DOHH2 (cell line): ENCODE measurements around the gene NXPH2.

Experiments used
- H3F3A ChIP-seq: fragments of 200-600 bp; sonication (generic), shearing (Covaris generic); 2 replicates; pipeline ENCODE4 v1.6.0; 2016; ENCODE audit warnings: antibody characterized with exemption, mild to moderate bottlenecking; ENCODE audit not compliant: control insufficient read depth, insufficient read depth
- H3K27ac ChIP-seq: fragments of 200-600 bp; sonication (generic); 2 replicates; pipeline ENCODE4 v1.5.1; 2014; ENCODE audit warnings: low read depth, mild to moderate bottlenecking, low read length, moderate library complexity
- H3K27me3 ChIP-seq: fragments of 200-600 bp; sonication (generic); 2 replicates; pipeline ENCODE4 v1.6.1; 2014; ENCODE audit warnings: mild to moderate bottlenecking, low read length, mixed read lengths; ENCODE audit not compliant: control insufficient read depth
- H3K36me3 ChIP-seq: fragments of 200-600 bp; sonication (generic); 2 replicates; pipeline ENCODE4 v1.6.1; 2014; ENCODE audit warnings: mild to moderate bottlenecking, low read length, moderate library complexity, mixed read lengths; ENCODE audit not compliant: control insufficient read depth
- H3K4me1 ChIP-seq: fragments of 200-600 bp; sonication (generic); 2 replicates; pipeline ENCODE4 v1.6.1; 2014; ENCODE audit warnings: mild to moderate bottlenecking, low read length, mixed read lengths; ENCODE audit not compliant: control insufficient read depth
- H3K4me2 ChIP-seq: fragments of 200-600 bp; sonication (generic); 2 replicates; pipeline ENCODE4 v1.6.0; 2014; ENCODE audit warnings: mild to moderate bottlenecking, low read length, moderate library complexity
- H3K4me3 ChIP-seq: fragments of 200-600 bp; sonication (generic); 2 replicates; pipeline ENCODE4 v1.5.1; 2014; ENCODE audit warnings: mild to moderate bottlenecking, low read length, mixed read lengths
- H3K79me2 ChIP-seq: fragments of 200-600 bp; sonication (generic); 2 replicates; pipeline ENCODE4 v1.6.1; 2014; ENCODE audit warnings: mild to moderate bottlenecking, low read length, mixed read lengths; ENCODE audit not compliant: control insufficient read depth
- H3K9me2 ChIP-seq: fragments of 200-600 bp; sonication (generic); replicated peaks from 2 replicates; pipeline ENCODE4 v1.6.1; 2014; ENCODE audit warnings: mild to moderate bottlenecking, low read length, mixed read lengths; ENCODE audit not compliant: control insufficient read depth
- H3K9me3 ChIP-seq: fragments of 200-600 bp; sonication (generic); 2 replicates; pipeline ENCODE4 v1.6.1; 2014; ENCODE audit warnings: antibody characterized with exemption, low read length, mixed read lengths; ENCODE audit not compliant: control insufficient read depth, insufficient read depth
- H4K20me1 ChIP-seq: fragments of 200-600 bp; sonication (generic); 2 replicates; pipeline ENCODE4 v1.6.0; 2014; ENCODE audit warnings: low read depth, mild to moderate bottlenecking, antibody characterized with exemption, low read length, moderate library complexity; ENCODE audit not compliant: control insufficient read depth, insufficient read depth
- EZH2phosphoT487 ChIP-seq: fragments of 200-600 bp; sonication (generic); IDR thresholded peaks from 2 replicates; pipeline ENCODE4 v1.6.1; 2017; ENCODE audit warnings: borderline replicate concordance, mild to moderate bottlenecking, antibody characterized with exemption, low read length, moderate library complexity, mixed read lengths
- TF ChIP-seq, protein P1 (sequence below): fragments of 200-600 bp; sonication (generic); IDR thresholded peaks from one replicate; pipeline ENCODE4 v1.5.1; 2014; ENCODE audit warnings: antibody characterized with exemption, mild to moderate bottlenecking, low read depth, low read length; ENCODE audit not compliant: poor library complexity, severe bottlenecking

NXPH2 gene

GRCh38 chr2:138632066-138632620, 148.0 kb downstream of the NXPH2 start:
- Histone ChIP-seq H3K36me3 (no peaks in the 10 kb centered on the region), H3F3A (no peaks in the 10 kb centered on the region), H4K20me1 (no peaks in the 10 kb centered on the region), H3K4me3 (no peak overlapping the region), H3K9me2 (no peaks in the 10 kb centered on the region), H3K9me3 (no peaks in the 10 kb centered on the region), H3K4me2 (no peak overlapping the region), H3K27ac (no peak overlapping the region), H3K79me2 (no peaks in the 10 kb centered on the region), H3K27me3 (no peaks in the 10 kb centered on the region), H3K4me1 (no peaks in the 10 kb centered on the region)
- TF ChIP-seq EZH2phosphoT487 = no peak
- TF ChIP-seq, protein P1, sequence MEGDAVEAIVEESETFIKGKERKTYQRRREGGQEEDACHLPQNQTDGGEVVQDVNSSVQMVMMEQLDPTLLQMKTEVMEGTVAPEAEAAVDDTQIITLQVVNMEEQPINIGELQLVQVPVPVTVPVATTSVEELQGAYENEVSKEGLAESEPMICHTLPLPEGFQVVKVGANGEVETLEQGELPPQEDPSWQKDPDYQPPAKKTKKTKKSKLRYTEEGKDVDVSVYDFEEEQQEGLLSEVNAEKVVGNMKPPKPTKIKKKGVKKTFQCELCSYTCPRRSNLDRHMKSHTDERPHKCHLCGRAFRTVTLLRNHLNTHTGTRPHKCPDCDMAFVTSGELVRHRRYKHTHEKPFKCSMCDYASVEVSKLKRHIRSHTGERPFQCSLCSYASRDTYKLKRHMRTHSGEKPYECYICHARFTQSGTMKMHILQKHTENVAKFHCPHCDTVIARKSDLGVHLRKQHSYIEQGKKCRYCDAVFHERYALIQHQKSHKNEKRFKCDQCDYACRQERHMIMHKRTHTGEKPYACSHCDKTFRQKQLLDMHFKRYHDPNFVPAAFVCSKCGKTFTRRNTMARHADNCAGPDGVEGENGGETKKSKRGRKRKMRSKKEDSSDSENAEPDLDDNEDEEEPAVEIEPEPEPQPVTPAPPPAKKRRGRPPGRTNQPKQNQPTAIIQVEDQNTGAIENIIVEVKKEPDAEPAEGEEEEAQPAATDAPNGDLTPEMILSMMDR = no peak

DNA sequence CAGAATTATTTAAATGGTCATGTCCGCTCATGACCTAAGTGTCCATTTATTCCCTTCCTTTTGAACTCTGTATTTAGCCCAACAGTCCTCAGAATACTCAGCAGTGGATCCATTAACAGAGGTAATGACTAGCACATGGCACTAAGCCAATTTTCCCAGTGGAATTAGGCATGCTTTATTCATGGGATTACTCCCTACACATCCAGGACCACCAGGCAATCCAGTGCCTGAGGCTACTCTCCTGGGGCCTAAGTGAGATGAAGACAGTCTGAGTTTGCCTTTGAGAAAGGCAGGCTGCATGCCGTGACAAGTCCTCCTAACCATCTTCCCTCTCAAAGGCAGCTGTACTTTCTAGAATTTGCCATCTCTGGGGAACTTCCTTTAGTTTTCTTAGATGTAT, 150.0 kb downstream of the NXPH2 start:
- Histone ChIP-seq H3K27me3 (no peaks in the 10 kb centered on the region), H3K27ac (no peak overlapping the region), H4K20me1 (no peaks in the 10 kb centered on the region), H3K4me3 (no peak overlapping the region), H3F3A (no peaks in the 10 kb centered on the region), H3K9me3 (no peaks in the 10 kb centered on the region), H3K4me1 (no peaks in the 10 kb centered on the region), H3K4me2 (no peak overlapping the region), H3K79me2 (no peaks in the 10 kb centered on the region), H3K9me2 (no peaks in the 10 kb centered on the region), H3K36me3 (no peaks in the 10 kb centered on the region)
- TF ChIP-seq, protein P1 = no peak
- no peak for TF ChIP-seq EZH2phosphoT487

GRCh38 chr2:138626148-138626547, 154.0 kb downstream of the NXPH2 start:
- no peaks in the 10 kb centered on the region for H3F3A ChIP-seq
- TF ChIP-seq EZH2phosphoT487 = no peak
- TF ChIP-seq, protein P1 = no peak
- H3K4me2 ChIP-seq = no peak overlapping the region

More at GRCh38 chr2:138626148-138626547, 154.0 kb downstream of the NXPH2 start:
- no peaks in the 10 kb centered on the region for H3K27me3 ChIP-seq
- H3K9me3 ChIP-seq = no peaks in the 10 kb centered on the region
- no peaks in the 10 kb centered on the region for H4K20me1 ChIP-seq
- no peak overlapping the region for H3K4me3 ChIP-seq
- no peak overlapping the region for H3K27ac ChIP-seq
- no peaks in the 10 kb centered on the region for H3K36me3 ChIP-seq
- no peaks in the 10 kb centered on the region for H3K9me2 ChIP-seq
- H3K4me1 ChIP-seq = no peaks in the 10 kb centered on the region
- no peaks in the 10 kb centered on the region for H3K79me2 ChIP-seq
